Aorta (tissue), 5 donors: Measurements from ENCODE around the gene KCTD10. TPM values are rescaled to one million over a fixed set of nuclear protein-coding genes. Genes with fewer than 3 reads are reported as not detected.

Experiments used
- ATAC-seq: fragments of 200-7000 bp; cut with Tn5 transposase; one replicate; pipeline ENCODE4 v1.9.1; 2022; ENCODE audit warnings: moderate library complexity; ENCODE audit not compliant: low FRiP score
- DNase-seq, 2 donors: peaks; one replicate each; pipeline ENCODE4 v3.0.0-alpha.2; 2020
- H3K27ac ChIP-seq, 2 donors: one replicate each; pipeline ENCODE4 v1.5.1; 2013; ENCODE audit warnings: low read length in 2 of 2, mild to moderate bottlenecking in 2 of 2, moderate library complexity in 2 of 2, control low read depth in 1 of 2, inconsistent platforms in 1 of 2, low read depth in 1 of 2
- H3K27me3 ChIP-seq, 2 donors: one replicate each; pipeline ENCODE4 v1.6.1; 2013; ENCODE audit warnings: control low read depth in 1 of 2, low read length in 1 of 2, mild to moderate bottlenecking in 1 of 2, moderate library complexity in 1 of 2; ENCODE audit not compliant: insufficient read depth in 2 of 2, control insufficient read depth in 1 of 2
- H3K36me3 ChIP-seq, 2 donors: one replicate each; pipeline ENCODE4 v1.6.1; 2013; ENCODE audit warnings: control low read depth in 1 of 2, low read length in 1 of 2, mild to moderate bottlenecking in 1 of 2; ENCODE audit not compliant: insufficient read depth in 2 of 2, control insufficient read depth in 1 of 2
- H3K4me1 ChIP-seq, 2 donors: one replicate each; pipeline ENCODE4 v1.6.1; 2013; ENCODE audit warnings: low read length in 2 of 2, control low read depth in 1 of 2, mild to moderate bottlenecking in 1 of 2, moderate library complexity in 1 of 2; ENCODE audit not compliant: insufficient read depth in 2 of 2, control insufficient read depth in 1 of 2
- H3K4me3 ChIP-seq, 2 donors: one replicate each; pipeline ENCODE4 v1.5.1; 2013; ENCODE audit warnings: low read length in 2 of 2, control low read depth in 1 of 2, mild to moderate bottlenecking in 1 of 2
- H3K9me3 ChIP-seq: one replicate; pipeline ENCODE4 v1.6.1; 2013; ENCODE audit warnings: mild to moderate bottlenecking, low read length; ENCODE audit not compliant: control insufficient read depth
- WGBS, 2 donors: extraction: QIAGEN DNeasy Blood & Tissue Kit; methylation state at CpG; one replicate each; pipeline ENCODE4 v1.1.7; 2013; 5-methylcytosine and 5-hydroxymethylcytosine counted together
- intact Hi-C, 2 donors: fragments of 100-400 bp; cut with DNase I; formaldehyde crosslinking; loops; one replicate each; pipeline versions ENCODE4 v1.14.2 to v1.15.0; 2022
- polyA plus RNA-seq, 2 donors: library from polyadenylated mRNA; stranded (reverse); fragments of 200-250 nt; gene quantifications; one replicate each; pipeline ENCODE4 v1.2.3, GENCODE V29; 2013
- total RNA-seq, 2 donors: library from RNA; stranded (reverse); fragmentation: NEBNext Ultra II Directional; extraction: Animal tissue kit (Norgen Biotek cat#: 25700); gene quantifications; one replicate each; pipeline ENCODE4 v1.2.1, GENCODE V29; 2021
- donor health status: healthy with polysubstance abuse.
- donor health status: Bipolar disorder and iron deficiency.
- donor health status: DM: no; HTN: no; CAD: no.
- donor health status: DM: no; HTN: no; CAD: no.
- donor health status: DM: yes; HTN: yes; CAD: no.

Gene KCTD10
- total and polyA plus RNA-seq, 4 donors: 79.7 to 199 (median 164) TPM

GRCh38 chr12:109491671-109492070, 14.6 kb upstream of the KCTD10 start:
- Histone ChIP-seq H3K27ac (no peak overlapping the region), H3K4me3 (no peak overlapping the region), H3K4me1 (no peaks in the 10 kb centered on the region), H3K27me3 (no peaks in the 10 kb centered on the region), H3K36me3 (peaks cover 15 to 18% of the 10 kb centered on the region in 2 donors), H3K9me3 (no peaks in the 10 kb centered on the region)
- no peak for DNase-seq
- WGBS, 2 donors: 87 to 88% methylated on average over 4 of the region's 4 CpGs
- no peak for ATAC-seq
- intact Hi-C loops: no loop called here

GRCh38 chr12:109489955-109490565, 13.0 kb upstream of the KCTD10 start:
- Histone ChIP-seq H3K4me1 (no peaks in the 10 kb centered on the region), H3K36me3 (peaks cover 13 to 24% of the 10 kb centered on the region in 2 donors), H3K9me3 (no peaks in the 10 kb centered on the region), H3K27ac (no peak overlapping the region), H3K4me3 (no peak overlapping the region), H3K27me3 (no peaks in the 10 kb centered on the region)
- no peak for ATAC-seq
- intact Hi-C loops: no loop called here
- 79 to 85% methylated on average over 1 of the region's 1 CpG for WGBS, 2 donors
- DNase-seq: no peak

GRCh38 chr12:109489016-109489954, 12.2 kb upstream of the KCTD10 start:
- Histone ChIP-seq H3K36me3 (peaks cover 11 to 24% of the 10 kb centered on the region in 2 donors), H3K4me1 (no peaks in the 10 kb centered on the region), H3K27me3 (no peaks in the 10 kb centered on the region), H3K9me3 (no peaks in the 10 kb centered on the region), H3K27ac (no peak overlapping the region), H3K4me3 (no peak overlapping the region)
- DNase-seq: no peak
- ATAC-seq: no peak
- 90 to 91% methylated on average over 14 of the region's 14 CpGs for WGBS, 2 donors
- intact Hi-C loops: no loop called here

GRCh38 chr12:109488051-109488665, 11.1 kb upstream of the KCTD10 start:
- no peak for DNase-seq
- no peaks in the 10 kb centered on the region for H3K27me3 ChIP-seq
- 87 to 89% methylated on average over 7 of the region's 7 CpGs for WGBS, 2 donors
- H3K4me3 ChIP-seq: no peak overlapping the region
- no peak for ATAC-seq
- H3K4me1 ChIP-seq: no peaks in the 10 kb centered on the region
- H3K36me3 ChIP-seq: peaks cover 11 to 23% of the 10 kb centered on the region in 2 donors
- H3K27ac ChIP-seq: no peak overlapping the region
- no peaks in the 10 kb centered on the region for H3K9me3 ChIP-seq
- intact Hi-C loops: no loop called here

- Histone ChIP-seq H3K27ac (no peak overlapping the region), H3K9me3 (no peaks in the 10 kb centered on the region), H3K4me1 (no peaks in the 10 kb centered on the region), H3K36me3 (peaks cover 11 to 22% of the 10 kb centered on the region in 2 donors), H3K27me3 (no peaks in the 10 kb centered on the region), H3K4me3 (no peak overlapping the region)
- ATAC-seq: no peak
- no peak for DNase-seq
- intact Hi-C loops: no loop called here
- 91 to 94% methylated on average over 9 of the region's 9 CpGs for WGBS, 2 donors
These were observed 10.3 kb upstream of the KCTD10 start for GRCh38 chr12:109487181-109488050.

- intact Hi-C loops: no loop called here
- Histone ChIP-seq H3K4me3 (no peak overlapping the region), H3K36me3 (peaks cover 13 to 19% of the 10 kb centered on the region in 2 donors), H3K27ac (no peak overlapping the region), H3K4me1 (no peaks in the 10 kb centered on the region), H3K9me3 (no peaks in the 10 kb centered on the region), H3K27me3 (no peaks in the 10 kb centered on the region)
- no peak for DNase-seq
- 90 to 92% methylated on average over 4 of the region's 4 CpGs for WGBS, 2 donors
- ATAC-seq: no peak
These were observed 8.1 kb upstream of the KCTD10 start for GRCh38 chr12:109485201-109485600.

- ATAC-seq: no peak
- Histone ChIP-seq H3K4me1 (peaks cover 0 to 3% of the 10 kb centered on the region in 2 donors), H3K27me3 (no peaks in the 10 kb centered on the region), H3K27ac (no peak overlapping the region), H3K4me3 (no peak overlapping the region), H3K36me3 (peaks cover 7 to 11% of the 10 kb centered on the region in 2 donors), H3K9me3 (no peaks in the 10 kb centered on the region)
- 93% methylated on average over 11 of the region's 11 CpGs for WGBS, 2 donors
- intact Hi-C loops: no loop called here
- no peak for DNase-seq
These were observed 6.2 kb upstream of the KCTD10 start for GRCh38 chr12:109483346-109483745.

- peaks cover 0 to 3% of the 10 kb centered on the region in 2 donors for H3K4me1 ChIP-seq
- H3K4me3 ChIP-seq: no peak overlapping the region
- peaks cover 6 to 8% of the 10 kb centered on the region in 2 donors for H3K36me3 ChIP-seq
- no peak overlapping the region for H3K27ac ChIP-seq
- no peaks in the 10 kb centered on the region for H3K9me3 ChIP-seq
- no peak for DNase-seq
- 76 to 78% methylated on average over 2 of the region's 2 CpGs for WGBS, 2 donors
- no peaks in the 10 kb centered on the region for H3K27me3 ChIP-seq
- ATAC-seq: no peak
- intact Hi-C loops: no loop called here
These were observed 5.8 kb upstream of the KCTD10 start for GRCh38 chr12:109482894-109483293.
